HG02852 (cell line): ENCODE data around the gene UTF1.
"Not testable (repeated sequence)": the region's sequence is repeated elsewhere in the genome, so short reads cannot be mapped to it uniquely, and the experiment has no call there.

ENCODE experiments used
- ATAC-seq: cut with Tn5 transposase; IDR thresholded peaks from one replicate; pipeline ENCODE4 v1.9.1; 2021; ENCODE audit warnings: mild to moderate bottlenecking, moderate library complexity; ENCODE audit not compliant: unreplicated experiment

The UTF1 gene

GRCh38 chr10:133224756-133225372 is 5.2 kb upstream of the UTF1 start:
- ATAC-seq, result no peak

- ATAC-seq, result no peak
These were observed 4.3 kb upstream of the UTF1 start for GRCh38 chr10:133225707-133226191.

- ATAC-seq, result no peak
These were observed 3.7 kb upstream of the UTF1 start for GRCh38 chr10:133226251-133226808.

- no peak for ATAC-seq
These were observed 2.8 kb upstream of the UTF1 start for GRCh38 chr10:133227256-133227655.

- no peak for ATAC-seq
These were observed 563 bp upstream of the UTF1 start for GRCh38 chr10:133229265-133230043.

GRCh38 chr10:133230387-133231195 is 574 bp downstream of the UTF1 start:
- no peak for ATAC-seq

GRCh38 chr10:133231244-133231945 is 1.4 kb downstream of the UTF1 start:
- no peak for ATAC-seq

- no peak for ATAC-seq
These were observed 2.0 kb downstream of the UTF1 start for GRCh38 chr10:133231946-133232574.

- not testable (repeated sequence) for ATAC-seq
These were observed 4.8 kb downstream of the UTF1 start for GRCh38 chr10:133234796-133235195.

GRCh38 chr10:133235265-133235855 is 5.3 kb downstream of the UTF1 start:
- ATAC-seq, result no peak

GRCh38 chr10:133235932-133236331 is 5.9 kb downstream of the UTF1 start:
- no peak for ATAC-seq

- ATAC-seq, result no peak
These were observed 6.6 kb downstream of the UTF1 start for GRCh38 chr10:133236401-133237240.

- no peak for ATAC-seq
These were observed 7.2 kb downstream of the UTF1 start for GRCh38 chr10:133237241-133237587.

- no peak for ATAC-seq
These were observed 7.8 kb downstream of the UTF1 start, which contains the start of gene VENTX for GRCh38 chr10:133237588-133238465. Gene VENTX, plus strand, starts transcription at chr10:133237855. Its CDS starts 60 bp downstream, at chr10:133237915.

GRCh38 chr10:133238466-133238804 is 8.4 kb downstream of the UTF1 start:
- no peak for ATAC-seq

GRCh38 chr10:133239990-133240389 is 10.0 kb downstream of the UTF1 start:
- ATAC-seq, result no peak

GRCh38 chr10:133241501-133242205 is 11.6 kb downstream of the UTF1 start:
- no peak for ATAC-seq
